Activated gamma-delta T cell (primary cell): ENCODE data around the gene RHOJ.

Source experiments
- DNase-seq: peaks from one replicate; lab custom pipeline; 2025; lab: John Stamatoyannopoulos, UW

The RHOJ gene

DNA sequence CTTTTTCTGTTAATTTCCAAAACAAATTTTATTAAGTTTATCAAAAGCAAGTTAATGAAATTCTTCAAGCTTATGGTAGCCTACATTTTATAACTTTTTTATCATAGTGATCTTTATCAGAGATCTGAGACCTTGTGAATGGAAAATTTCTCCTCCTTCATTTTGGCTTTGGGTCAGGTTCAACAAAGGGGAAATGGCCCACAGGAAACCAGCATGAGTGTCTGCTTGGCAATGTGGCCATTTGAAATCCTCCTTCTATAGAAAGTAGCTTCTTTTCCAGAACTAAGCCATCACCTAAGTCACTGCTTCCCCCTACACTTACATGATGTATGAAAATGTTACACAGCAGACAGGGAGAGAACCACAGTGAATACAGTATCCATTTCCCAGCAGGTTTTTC, 1.6 kb downstream of the RHOJ start:
- no peak for DNase-seq

DNA sequence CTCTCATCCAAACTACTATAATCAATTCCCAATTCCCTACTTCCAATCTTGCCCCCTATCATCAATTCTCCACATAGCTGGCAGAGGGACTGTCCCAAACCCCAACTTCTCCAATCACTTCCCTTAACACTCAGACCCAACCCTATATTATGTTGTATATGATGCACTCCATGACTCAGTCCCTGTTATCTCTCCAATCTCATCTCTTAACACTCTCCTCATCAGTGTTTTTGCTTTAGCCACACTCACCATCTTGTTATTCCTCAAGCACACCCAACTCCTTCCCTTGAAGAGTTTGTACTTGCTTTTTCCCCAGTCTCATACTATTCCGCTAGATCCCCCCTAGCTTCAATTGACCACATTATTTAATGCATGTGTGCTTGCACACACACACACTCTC, 4.9 kb downstream of the RHOJ start:
- no peak for DNase-seq

DNA sequence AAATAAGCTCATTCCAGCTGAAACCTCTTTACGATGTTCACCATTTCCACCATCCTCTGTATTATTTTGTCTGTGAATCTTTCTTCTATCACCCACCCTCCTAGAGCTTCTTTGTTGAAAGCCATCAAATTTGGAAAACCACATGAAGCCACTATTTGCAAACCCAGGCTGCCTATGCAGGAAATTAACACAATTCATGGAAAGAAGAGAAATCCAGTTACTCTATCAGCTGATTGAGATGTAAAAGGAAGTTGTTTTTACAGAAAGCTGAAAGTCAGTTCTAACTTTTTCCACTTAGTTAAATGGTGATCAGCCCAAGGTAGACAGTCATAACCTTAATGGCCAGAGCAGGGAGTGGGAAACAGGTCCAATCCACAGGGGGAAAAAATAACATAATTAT, 6.6 kb downstream of the RHOJ start:
- DNase-seq, result no peak

DNA sequence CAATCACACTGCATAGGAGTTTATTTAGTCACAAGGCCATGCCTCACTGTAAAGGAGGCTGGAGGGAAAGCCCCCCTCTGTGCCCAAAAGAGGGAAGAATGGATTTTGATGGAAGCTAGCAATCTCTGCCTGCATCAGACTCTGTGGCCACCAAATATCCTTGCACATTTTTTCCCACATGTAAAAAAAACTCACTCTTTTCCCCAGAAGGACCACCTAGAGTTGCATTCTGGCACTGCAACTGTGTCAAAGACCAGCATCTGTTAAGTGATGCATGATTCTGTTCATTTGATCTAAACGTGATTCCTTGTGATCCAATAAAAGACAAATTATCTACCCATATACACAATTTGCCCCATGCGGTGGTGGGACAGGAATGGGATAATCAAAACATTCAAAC, 8.0 kb downstream of the RHOJ start:
- no peak for DNase-seq

DNA sequence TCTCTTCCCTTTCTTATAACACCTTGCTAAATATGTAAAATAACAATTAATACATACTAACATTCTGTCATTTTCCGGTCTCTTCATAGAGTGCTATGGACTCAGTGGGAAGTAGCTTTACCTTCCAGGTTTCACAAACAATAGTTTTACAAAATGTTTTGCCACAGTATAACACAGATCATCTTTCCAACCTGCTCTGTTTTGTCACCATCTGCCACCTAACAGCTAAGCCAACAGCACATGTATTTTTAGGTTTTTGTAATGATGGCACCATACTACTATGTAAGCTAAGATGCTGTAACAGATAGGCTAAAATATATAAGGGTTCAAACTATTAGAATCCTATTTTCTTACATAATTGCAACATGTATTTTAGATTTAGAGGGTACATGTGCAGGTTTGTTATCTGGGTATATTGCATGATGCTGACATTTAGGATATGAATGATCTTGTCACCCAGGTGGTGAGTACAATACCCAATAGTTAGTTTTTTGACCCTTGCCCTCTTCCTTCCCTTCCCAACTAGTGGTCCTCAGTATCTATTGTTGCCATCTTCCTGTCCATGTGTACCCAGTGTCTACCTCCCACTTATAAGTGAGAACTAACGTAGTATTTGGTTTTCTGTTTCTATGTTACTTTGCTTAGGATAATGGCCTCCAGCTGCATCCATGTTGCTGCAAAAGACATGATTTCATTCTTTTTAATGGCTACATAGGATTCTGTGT, 8.7 kb downstream of the RHOJ start:
- DNase-seq, result no peak

DNA sequence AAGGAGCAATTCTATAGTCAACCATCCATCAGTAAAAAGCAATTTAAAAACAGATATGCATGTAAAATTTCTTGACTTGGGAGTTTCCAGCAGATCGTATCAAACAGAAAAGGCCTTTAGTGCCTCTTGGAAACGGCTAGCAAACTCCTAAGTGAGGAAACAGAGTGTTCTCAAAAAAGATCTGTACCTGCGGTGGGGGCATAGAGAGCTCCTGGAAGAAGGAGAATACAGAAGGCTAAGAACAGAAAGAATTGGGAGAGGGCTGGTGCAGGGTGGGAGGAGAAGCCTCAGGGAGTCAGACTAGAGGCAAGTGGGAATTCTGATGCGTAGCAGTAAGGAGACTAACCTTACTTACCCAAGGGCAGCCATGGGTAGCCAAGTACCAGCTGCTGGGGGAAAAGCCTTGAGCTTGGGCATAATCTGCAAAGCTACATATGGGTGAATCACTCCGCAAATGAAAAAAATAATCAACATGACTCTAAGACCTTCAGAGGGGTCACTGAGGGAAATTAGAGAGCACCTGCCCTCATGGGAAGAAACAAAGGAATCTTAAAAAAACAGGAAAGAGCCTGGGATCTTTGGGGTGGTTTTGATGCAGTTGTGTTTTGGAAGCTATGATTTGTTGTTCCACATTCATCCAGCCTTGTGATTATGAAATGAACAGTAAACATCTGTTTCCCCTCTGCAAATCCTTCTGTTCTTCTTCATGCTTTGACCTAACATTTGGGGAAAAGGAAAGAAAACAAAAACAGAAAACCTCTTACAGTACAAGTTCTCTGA, 10.4 kb downstream of the RHOJ start:
- no peak for DNase-seq

DNA sequence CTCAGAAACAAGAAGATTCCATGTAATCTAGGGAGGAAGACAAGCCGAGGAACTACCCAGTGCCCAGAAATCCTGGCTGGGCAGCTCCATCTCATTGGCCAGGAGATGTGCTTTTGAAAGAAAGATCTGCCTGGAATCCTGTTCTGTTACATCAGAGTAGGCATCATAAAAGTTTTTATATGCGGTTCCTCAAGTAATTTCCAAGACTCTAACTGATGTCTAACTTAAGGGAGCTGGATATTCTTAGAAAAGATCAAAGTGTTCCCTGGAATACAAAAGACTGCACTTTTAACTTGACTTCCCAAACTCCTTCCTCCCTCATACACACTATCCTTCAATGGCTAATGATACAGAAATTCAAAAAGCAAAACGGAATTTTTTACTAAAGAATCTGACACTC, 16.3 kb downstream of the RHOJ start:
- DNase-seq, result no peak

DNA sequence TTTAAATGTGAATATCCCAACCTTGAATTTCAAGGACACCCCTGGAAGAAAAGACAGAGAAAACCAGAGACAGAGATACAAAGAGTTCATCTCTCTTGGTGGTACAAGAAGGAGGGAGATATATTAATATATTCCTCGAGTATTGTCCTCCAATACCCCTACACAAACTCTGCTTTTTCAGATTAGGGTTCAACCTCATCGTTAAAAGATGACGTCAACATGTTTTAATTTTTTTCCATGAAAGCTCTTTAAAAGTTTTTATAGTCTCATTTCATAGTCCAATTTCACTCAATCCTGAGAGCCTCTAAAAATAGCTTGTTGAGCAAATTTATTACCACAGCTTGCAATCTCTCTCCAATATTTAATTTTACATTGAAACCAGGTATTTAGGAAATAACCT, 19.4 kb downstream of the RHOJ start:
- no peak for DNase-seq

DNA sequence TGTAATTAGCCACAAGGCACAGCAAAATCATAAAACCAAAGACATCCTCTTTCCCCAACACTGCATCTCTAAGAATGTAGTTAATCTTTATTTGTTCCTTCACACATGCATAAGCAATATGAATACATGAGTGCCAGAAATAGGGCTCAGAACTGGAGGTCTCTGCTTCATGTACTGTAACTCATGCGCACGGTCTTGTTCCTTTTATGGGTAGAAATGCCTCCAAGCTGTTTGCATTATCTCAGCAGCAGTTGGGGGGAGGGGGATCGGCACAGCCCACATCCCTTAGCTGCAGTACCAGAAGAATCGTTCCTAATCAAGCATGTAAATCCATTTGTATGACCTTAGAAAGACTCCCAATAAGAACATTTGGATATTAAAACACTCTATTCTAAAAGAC, 20.0 kb downstream of the RHOJ start:
- DNase-seq, result no peak

DNA sequence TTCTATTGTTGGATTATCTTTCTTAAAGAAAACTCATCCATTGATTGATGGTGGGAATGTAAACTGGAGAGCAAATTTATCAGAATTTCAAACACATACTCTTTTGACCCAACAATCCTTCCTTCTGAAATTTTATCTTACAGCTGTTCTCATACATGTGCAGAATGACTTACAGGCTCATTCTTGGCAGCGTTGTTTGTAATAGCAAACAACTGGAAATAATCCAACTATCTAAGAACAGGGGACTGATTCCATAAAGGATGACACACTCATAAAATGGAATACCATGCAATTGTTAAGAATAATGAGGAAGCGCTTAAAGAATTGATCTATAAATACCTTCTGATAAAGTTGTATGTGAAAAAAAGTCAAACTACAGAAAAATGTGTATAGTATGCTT, 24.0 kb downstream of the RHOJ start:
- DNase-seq, result no peak

DNA sequence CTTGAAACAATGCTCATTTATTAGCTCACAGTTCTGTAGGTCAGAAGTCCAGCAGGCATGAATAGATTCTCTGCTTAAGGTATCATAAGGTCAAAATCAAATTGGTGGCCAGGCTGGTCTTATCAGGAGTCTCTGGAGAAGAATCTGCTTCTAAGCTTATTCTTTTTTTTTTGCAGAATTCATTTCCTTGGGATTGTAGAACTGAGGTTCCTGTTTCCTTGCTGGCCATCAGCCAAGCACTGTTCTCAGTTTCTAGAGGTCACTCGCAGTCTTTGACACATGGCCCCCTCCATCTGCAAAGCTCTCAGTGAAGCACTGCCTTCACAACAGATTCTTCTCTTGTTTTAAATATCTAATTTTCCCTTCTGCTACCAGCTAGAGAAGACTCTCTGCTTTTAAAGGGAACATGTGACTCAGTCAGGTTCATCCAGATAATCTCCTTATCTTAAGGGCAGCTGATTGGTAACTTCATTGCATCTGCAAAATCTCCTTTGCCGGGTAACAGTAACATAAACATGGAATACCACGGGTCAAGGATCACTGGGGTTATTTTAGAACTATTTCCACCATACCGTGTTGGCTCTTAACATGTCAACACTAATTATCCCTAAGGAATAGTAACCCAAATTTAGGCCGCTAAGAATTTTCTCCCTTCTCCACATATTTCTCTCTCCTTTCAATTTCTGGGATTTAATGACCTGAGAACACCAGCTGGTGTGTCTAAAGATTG, 25.3 kb downstream of the RHOJ start:
- DNase-seq, result no peak

DNA sequence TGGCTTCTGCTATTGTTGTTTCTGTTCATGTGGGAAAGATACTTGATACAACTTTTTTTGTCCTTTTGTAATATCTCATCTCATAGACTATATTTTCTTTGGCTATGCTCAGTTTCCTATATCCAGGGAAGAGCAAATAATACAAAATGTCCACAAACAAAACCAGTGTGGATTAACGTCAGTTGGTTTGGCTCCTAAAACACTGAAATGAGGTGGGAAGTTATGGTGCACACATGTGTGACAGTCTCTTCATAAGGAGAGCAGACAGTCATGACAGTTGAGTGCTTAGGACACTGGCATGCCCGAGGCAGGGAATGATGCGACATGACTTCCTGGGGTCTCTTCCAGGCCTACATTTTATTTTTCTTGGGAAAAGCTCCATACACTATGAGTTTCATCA, 27.5 kb downstream of the RHOJ start:
- DNase-seq, result no peak

DNA sequence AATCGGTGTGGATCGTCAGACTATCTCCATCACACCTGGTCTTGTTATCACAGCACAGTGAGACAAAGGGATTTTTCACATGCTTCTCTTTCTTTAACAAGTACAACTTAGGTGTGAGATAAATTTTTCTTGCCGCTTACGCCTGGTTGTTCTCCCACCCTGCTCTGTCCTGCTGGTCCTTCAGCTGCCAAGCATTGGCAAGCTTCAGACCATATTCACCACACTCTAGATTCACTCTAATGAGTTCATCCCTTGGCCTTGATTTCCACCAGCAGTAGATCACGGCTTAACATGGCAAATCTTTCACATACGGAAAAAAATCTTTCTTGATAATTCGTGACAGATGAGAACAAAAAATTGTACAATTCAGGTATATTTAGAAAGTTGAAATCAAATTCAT, 33.5 kb downstream of the RHOJ start:
- no peak for DNase-seq

DNA sequence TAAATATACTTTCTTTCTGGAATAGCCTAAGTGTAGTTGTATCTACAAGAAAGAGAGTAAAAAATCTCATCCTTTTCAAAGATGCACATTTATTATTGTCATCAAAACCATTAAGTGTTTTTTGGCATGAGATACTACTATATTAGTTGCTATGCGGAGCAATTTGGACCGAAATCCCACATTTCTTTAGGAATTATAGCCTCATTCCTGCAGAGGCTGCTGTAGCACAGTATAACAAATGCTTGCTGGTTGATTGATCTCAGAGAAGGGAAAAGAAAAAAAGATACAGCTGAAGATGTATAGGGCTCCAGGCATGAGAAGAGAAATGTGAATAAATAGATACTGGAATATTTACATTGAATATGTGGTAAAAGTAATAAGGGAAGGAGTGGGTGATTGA, 36.0 kb downstream of the RHOJ start:
- no peak for DNase-seq

DNA sequence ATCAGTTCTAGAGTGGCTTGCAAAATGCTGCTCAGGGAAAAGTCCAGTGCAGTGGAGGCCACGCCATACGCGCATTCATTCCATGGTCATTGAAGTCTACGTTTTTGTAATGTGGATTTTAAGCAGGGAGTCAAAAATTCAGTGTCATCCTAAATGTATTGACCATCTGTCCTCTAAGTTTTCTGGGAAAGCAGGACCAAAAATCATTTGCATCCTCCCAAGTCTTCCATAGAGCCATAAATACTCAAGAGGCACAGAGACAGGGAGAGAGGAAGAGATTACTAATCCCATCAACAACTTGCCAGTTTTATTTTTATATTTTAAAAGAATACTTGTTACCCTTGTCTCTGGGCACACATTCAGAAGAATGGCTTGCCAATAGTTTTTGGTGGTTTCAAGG, 36.9 kb downstream of the RHOJ start:
- DNase-seq, result no peak

DNA sequence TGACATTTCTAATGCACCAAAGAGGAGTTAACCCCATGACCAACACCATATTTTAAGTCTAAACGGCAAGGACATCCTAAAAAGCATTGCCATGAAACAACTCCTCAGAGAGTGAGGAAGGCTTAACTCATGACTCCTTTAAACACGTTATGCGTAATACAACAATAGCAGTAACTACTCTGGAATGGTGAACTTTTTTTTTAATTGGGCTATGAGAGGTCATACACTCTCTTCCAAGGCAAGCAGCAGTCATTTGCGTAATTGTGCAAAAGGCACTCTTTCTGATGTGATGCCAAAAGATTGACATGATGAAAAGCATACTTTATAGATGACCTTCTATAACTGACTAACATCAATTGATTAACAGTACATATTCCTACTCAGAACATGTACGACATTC, 39.4 kb downstream of the RHOJ start:
- DNase-seq, result no peak

DNA sequence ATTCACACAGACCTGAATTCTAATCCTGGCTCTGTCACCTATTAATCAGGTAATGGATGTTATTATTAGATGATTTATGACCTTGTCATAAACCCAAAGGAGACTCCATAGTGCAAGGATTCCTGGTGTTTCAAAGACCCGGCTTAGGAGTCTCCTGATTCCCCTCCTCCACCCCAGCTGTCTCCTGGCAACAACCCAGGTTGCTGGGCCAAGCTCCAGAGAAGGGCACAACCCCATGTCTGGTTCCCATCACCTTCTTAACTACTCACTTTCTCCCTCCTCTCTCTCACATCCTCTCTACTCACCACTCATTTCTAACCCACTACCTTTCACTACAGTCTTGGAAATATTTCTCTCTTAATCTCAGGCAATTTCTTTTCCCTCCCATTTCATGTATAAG, 41.6 kb downstream of the RHOJ start:
- no peak for DNase-seq

DNA sequence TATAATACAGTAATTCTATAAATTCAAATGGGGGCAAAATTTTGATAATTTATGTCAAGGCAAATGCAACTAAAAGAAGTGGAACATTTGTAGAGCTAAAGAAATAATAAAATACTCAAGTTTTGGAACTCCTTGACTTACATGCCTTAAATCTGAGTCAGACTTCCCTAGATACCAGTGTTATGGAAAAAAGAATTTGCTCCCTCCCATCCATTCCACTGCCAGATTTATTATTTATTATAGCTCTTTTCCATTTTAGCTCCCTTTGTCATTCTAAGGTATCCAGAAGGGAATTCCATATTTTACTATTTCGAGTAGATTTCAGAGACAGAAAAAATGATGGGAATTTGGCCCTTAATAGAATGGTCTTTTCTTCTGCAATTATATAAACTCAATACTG, 44.0 kb downstream of the RHOJ start:
- DNase-seq, result no peak

DNA sequence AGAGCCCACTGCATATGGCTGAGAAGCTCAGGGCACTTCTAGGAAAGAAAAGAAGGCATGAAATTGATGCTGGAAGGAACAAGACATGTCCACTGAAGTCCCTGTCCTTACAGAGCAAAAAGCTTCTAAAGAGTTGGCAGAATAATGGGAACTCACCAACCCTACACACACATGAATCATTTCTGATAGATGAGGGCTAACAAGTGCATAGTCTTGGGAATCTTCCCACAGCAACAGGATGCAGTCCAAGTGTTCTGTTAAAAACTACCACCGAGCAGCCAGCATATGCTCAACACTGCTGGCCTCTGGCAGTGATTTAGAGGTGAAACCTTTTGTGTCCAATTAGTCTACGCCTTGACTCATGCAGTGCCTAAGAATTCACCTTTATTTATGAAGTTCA, 44.8 kb downstream of the RHOJ start:
- DNase-seq, result no peak

DNA sequence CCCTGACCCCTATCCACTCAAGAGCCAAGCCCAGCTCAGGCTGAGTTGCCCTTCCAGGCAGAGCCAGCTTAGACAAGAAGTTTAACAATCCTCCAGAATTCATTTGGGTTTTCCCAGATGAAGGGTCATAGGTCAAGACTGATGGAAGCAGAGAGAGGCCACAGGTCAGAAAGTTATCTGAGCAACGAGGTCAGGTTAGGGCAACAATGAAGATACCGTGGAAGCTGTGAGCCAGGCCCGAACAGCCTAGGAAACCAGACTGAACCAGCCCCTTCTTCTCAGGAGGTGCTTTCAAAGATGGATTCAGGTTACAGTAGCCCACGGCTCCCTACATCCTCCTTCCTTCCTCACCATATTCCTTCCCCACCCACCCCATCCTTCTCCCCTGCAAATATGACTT, 53.1 kb downstream of the RHOJ start:
- no peak for DNase-seq

DNA sequence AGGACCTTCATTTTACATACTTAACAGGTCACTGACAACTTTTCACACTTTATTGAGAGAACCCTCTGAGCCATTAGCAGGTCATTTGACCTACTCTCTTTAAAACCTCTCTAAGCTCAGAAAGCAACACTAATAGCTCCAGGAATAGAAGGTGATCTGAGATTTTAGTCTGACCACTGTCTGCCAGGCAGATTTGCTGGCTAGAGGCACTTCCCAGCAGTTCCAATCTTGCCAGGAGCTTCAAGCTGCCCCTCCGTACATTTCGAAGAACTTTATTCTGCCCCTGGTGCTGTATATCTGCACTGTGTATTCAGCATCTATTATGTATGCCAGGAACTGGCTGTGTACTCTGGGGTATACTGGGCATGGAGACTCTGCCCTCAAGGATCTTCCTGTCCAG, 58.2 kb downstream of the RHOJ start:
- DNase-seq, result no peak

DNA sequence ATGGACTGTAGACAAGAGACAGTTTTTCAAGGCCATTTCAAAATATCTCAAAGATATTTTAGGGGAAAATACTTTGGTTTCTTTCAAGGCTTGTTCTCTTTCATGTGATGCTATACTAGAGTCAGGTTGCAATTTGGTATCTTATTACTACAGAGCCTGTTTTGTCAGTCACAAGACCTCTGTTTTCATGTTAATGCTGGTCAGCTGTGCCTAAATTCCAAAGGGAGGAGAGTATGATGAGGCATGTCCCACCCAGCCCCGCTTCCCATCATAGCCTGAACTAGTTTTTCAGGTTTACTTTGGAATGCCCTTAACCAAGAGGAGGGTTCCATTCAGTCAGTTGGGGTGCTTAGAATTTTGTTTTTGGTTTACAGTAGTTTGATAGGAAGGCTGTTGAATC, 61.9 kb downstream of the RHOJ start:
- no peak for DNase-seq

DNA sequence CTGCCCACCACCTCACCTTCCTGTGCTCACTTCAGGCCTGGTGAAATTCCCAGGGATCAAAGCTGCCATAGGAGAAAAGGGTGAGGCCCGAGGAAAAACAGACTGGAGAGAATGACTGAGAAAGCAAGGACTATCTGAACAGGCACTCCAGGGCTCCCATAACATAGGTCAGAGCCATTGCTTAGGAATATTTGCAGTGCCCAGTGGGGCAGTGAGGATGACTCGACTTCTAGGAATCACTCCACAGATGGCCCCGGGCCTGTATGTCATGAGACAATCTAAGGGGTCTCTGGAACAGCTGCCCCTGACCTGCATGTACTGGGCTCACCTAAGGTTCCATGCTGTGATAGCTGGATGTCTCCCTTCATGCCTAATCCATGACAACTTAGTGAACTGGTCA, 62.9 kb downstream of the RHOJ start:
- DNase-seq, result no peak
